Endothelial cell (in vitro differentiated cells): ENCODE measurements around the gene GPHN. TPM values are rescaled to one million over a fixed set of nuclear protein-coding genes. Genes with fewer than 3 reads are reported as not detected.

Experiments
- DNase-seq: peaks from one replicate; pipeline ENCODE4 v3.0.0; 2021; ENCODE audit warnings: low spot score
- H3K27ac Mint-ChIP-seq: one replicate; pipeline ENCODE4 v1.8.0; 2021; ENCODE audit warnings: mixed read lengths, inconsistent platforms; ENCODE audit not compliant: unreplicated experiment
- H3K27me3 Mint-ChIP-seq: one replicate; pipeline ENCODE4 v1.8.0; 2021; ENCODE audit warnings: mild to moderate bottlenecking, moderate library complexity, mixed read lengths, inconsistent platforms; ENCODE audit not compliant: unreplicated experiment
- H3K36me3 Mint-ChIP-seq: one replicate; pipeline ENCODE4 v1.8.0; 2021; ENCODE audit warnings: mild to moderate bottlenecking, low read depth, mixed read lengths, inconsistent platforms; ENCODE audit not compliant: unreplicated experiment
- H3K4me1 Mint-ChIP-seq: one replicate; pipeline ENCODE4 v1.8.0; 2021; ENCODE audit warnings: mild to moderate bottlenecking, mixed read lengths, inconsistent platforms; ENCODE audit not compliant: unreplicated experiment
- H3K4me3 Mint-ChIP-seq: one replicate; pipeline ENCODE4 v1.8.0; 2021; ENCODE audit warnings: mild to moderate bottlenecking, mixed read lengths, inconsistent platforms; ENCODE audit not compliant: unreplicated experiment
- H3K9me3 Mint-ChIP-seq: one replicate; pipeline ENCODE4 v1.8.0; 2021; ENCODE audit warnings: mixed read lengths, inconsistent platforms; ENCODE audit not compliant: unreplicated experiment
- total RNA-seq: library from RNA; stranded (reverse); fragmentation: NEBNext Ultra II Directional; extraction: Animal tissue kit (Norgen Biotek cat#: 25700); gene quantifications from one replicate; pipeline ENCODE4 v1.2.1, GENCODE V29; 2021; ENCODE audit not compliant: unreplicated experiment
- TF ChIP-seq, protein P1 (sequence below): fragments of 200-600 bp; sonication (generic); IDR thresholded peaks from one replicate; pipeline ENCODE4 v1.5.0; 2021; ENCODE audit warnings: antibody characterized with exemption; ENCODE audit not compliant: unreplicated experiment

The GPHN gene
- total RNA-seq, 1 donor from 2014 or later = 30.0 TPM

DNA sequence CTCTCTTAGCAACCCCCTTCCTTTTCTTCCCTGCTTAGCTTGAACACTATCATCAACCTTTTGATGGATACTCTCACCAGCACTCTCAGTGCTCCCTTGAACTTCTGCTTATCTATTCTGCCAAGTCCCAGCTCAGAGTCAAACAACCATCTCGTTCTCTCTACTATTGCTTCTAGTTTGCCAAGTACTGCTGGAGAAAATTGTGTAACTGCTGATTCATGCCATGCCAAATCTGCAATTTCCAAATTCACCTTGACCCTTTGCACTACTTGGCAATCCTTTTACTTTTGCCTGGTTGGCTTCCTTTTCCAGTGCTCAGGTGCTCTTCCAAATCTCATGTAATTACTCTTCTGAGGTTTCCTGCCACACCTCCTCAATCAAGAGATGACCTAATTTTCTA, 24.6 kb upstream of the GPHN start:
- Mint-ChIP-seq H3K4me3 (no peak overlapping the region), H3K27ac (no peak overlapping the region), H3K36me3 (no peaks in the 10 kb centered on the region), H3K4me1 (peaks cover 3% of the 10 kb centered on the region), H3K27me3 (no peaks in the 10 kb centered on the region), H3K9me3 (no peaks in the 10 kb centered on the region)
- no peak for DNase-seq
- TF ChIP-seq, protein P1, sequence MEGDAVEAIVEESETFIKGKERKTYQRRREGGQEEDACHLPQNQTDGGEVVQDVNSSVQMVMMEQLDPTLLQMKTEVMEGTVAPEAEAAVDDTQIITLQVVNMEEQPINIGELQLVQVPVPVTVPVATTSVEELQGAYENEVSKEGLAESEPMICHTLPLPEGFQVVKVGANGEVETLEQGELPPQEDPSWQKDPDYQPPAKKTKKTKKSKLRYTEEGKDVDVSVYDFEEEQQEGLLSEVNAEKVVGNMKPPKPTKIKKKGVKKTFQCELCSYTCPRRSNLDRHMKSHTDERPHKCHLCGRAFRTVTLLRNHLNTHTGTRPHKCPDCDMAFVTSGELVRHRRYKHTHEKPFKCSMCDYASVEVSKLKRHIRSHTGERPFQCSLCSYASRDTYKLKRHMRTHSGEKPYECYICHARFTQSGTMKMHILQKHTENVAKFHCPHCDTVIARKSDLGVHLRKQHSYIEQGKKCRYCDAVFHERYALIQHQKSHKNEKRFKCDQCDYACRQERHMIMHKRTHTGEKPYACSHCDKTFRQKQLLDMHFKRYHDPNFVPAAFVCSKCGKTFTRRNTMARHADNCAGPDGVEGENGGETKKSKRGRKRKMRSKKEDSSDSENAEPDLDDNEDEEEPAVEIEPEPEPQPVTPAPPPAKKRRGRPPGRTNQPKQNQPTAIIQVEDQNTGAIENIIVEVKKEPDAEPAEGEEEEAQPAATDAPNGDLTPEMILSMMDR = no peak

DNA sequence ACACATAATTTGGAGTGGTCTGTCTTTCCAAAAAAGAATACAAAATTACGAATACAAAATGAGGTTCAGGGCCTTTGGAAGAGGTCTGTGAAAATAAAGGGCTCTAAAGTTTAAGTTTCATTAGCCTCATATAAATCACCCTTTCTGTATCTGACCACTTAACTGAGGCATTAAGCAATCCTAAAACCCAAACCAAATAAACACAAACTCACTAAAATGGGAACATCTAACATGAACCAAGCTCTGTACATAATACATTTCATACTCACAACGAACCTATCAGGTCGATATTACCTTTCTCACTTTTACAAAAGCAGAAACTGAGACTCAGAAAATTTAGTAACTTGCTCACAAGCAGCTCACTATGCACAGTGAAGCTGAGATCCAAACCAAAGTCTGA, 22.9 kb upstream of the GPHN start:
- TF ChIP-seq, protein P1 = no peak
- DNase-seq = no peak
- H3K4me1 Mint-ChIP-seq = peaks cover 8% of the 10 kb centered on the region
- no peak overlapping the region for H3K27ac Mint-ChIP-seq
- no peak overlapping the region for H3K4me3 Mint-ChIP-seq
- H3K36me3 Mint-ChIP-seq = no peaks in the 10 kb centered on the region
- no peaks in the 10 kb centered on the region for H3K9me3 Mint-ChIP-seq
- H3K27me3 Mint-ChIP-seq = no peaks in the 10 kb centered on the region

DNA sequence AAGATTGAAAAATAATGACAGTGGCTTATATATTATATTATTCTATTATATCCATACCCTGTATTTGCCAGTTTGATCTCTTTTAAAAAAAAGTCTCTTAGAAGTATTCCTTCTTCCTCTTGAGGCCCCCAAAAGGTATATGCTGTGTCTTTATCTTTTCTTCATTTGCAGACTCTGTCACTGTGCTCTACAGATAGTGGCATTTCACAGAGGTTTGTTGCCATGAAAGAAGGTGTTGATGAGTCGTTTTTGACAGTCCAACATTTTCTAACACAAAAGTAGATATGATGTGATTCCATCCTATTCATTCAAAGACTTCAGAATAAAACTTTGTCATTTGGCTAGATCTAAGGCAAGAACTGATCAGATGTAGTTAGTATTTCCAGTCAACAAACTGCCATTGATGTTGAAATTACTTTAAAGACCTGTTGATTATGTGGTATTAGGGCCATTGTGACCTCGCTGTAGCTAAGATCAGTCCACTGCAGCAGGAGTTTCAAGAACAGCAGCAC, 22.0 kb upstream of the GPHN start, which contains the start of gene CCDC196:
Gene CCDC196, plus strand, starts transcription at position 462 of the 512 bp plus-strand sequence. CDS start 132 bp downstream, outside the sequence.
- Mint-ChIP-seq H3K4me3 (no peak within 1 kb of the TSS), H3K4me1 (peaks cover 8% of the 10 kb centered on the region), H3K36me3 (no peaks in the 10 kb centered on the region), H3K27ac (no peak within 1 kb of the TSS), H3K9me3 (no peaks in the 10 kb centered on the region), H3K27me3 (no peaks in the 10 kb centered on the region)
- TF ChIP-seq, protein P1 = no peak
- DNase-seq = no peak

DNA sequence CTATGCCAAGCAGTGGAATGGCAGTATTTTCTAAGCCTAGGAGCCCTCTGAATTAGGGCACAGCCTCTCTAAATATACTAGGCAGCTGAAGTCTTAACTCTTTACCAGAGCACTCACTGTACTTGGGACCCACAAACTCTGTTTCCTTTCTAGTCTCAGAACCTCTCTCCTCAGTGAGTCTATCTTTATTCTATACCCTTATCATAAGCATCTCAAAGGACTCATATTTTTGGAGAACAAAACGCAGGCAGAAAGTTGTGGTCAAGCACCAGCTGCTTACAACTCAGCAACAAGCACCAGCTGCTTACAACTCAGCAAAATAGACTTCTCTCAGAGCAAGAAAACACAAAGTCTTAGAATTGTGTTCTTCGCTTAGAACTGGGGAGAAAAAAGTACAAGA, 20.8 kb upstream of the GPHN start:
- H3K4me3 Mint-ChIP-seq = no peak overlapping the region
- H3K36me3 Mint-ChIP-seq = no peaks in the 10 kb centered on the region
- no peak for DNase-seq
- peaks cover 8% of the 10 kb centered on the region for H3K4me1 Mint-ChIP-seq
- H3K27ac Mint-ChIP-seq = no peak overlapping the region
- H3K27me3 Mint-ChIP-seq = no peaks in the 10 kb centered on the region
- no peaks in the 10 kb centered on the region for H3K9me3 Mint-ChIP-seq
- TF ChIP-seq, protein P1 = no peak

DNA sequence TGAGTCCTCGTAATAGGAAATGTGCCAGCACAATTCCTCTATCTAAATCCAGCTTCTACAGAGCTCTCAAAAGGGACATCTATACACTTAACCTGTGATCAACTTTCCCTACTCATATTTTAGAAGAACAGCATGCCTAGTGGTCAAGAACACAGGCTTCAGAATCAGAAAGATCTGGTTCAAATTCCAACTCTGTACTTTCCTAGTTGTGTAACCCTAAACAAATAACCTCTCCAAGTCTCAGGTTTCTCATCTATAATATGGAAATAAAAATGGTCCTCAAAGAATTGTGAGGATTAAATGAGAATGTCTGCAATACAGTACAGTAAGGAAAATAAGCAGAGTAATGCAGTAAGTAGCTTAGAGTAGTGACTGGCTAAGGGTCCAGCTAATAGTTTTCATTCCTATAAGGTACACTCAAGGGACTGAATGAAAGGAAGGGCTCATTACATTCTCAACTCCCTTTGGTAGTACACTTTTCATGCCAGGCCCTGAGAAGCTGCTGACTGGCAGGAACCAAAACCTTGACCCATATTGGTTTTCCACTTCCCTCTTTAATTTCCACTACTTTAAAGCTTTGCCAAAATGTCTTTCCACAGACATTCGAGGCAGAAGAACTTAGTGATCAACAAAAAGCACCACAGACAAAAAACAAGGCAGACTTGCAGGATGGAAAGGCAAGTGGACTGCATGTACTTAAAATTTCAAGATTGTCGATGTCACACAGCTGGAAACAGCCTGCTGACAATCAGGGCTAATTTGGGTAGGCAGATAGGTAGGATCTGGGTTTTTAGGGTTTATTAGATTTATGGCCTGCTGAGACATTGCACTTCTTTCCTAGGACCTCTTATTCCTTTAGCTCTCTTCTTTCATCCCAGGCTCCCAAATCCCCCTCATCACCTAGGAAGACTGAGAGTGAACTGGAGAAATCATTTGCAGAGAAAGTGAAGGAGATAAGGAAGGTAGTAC, 17.5 kb upstream of the GPHN start:
- Mint-ChIP-seq H3K27me3 (no peaks in the 10 kb centered on the region), H3K36me3 (no peaks in the 10 kb centered on the region), H3K4me3 (no peak overlapping the region), H3K4me1 (peaks cover 8% of the 10 kb centered on the region), H3K9me3 (no peaks in the 10 kb centered on the region), H3K27ac (no peak overlapping the region)
- TF ChIP-seq, protein P1 = no peak
- no peak for DNase-seq
